ENCODE data around the gene RGS13. TPM values are rescaled to one million over a fixed set of nuclear protein-coding genes. Genes with fewer than 3 reads are reported as not detected.

The RGS13 gene
- not detected in 2 replicates for total RNA-seq

GRCh38 chr1:192635939-192636338 lies at the start of gene RGS13:
RGS13 (plus strand) TSS chr1:192636147; CDS start chr1:192644335, 8,188 bp downstream.

Other genes starting within 250 kb of the RGS13 start
- gene RGS1, start 60.4 kb upstream of the RGS13 start, total RNA-seq = not detected in 2 replicates
- gene RGS2, start 172.9 kb downstream of the RGS13 start, total RNA-seq = 1.9 and 2.8 TPM in 2 replicates